AG10803 (cell line): Measurements from ENCODE around the gene C3orf70.

Experiments used
- DNase-seq: peaks from one replicate; pipeline ENCODE4 v3.0.0; 2010; ENCODE audit warnings: low read depth
- H3K4me3 ChIP-seq: 2 replicates; pipeline ENCODE4 v1.5.1; 2011; ENCODE audit warnings: mild to moderate bottlenecking, low read length, control low read depth
- CTCF ChIP-seq: conservative IDR thresholded peaks from 2 replicates; pipeline ENCODE4 v1.5.1; 2011; ENCODE audit warnings: mild to moderate bottlenecking, low read length, control low read depth, inconsistent platforms

C3orf70 gene

GRCh38 chr3:185187391-185187790 is 34.5 kb upstream of the C3orf70 start:
- DNase-seq: no peak

DNA sequence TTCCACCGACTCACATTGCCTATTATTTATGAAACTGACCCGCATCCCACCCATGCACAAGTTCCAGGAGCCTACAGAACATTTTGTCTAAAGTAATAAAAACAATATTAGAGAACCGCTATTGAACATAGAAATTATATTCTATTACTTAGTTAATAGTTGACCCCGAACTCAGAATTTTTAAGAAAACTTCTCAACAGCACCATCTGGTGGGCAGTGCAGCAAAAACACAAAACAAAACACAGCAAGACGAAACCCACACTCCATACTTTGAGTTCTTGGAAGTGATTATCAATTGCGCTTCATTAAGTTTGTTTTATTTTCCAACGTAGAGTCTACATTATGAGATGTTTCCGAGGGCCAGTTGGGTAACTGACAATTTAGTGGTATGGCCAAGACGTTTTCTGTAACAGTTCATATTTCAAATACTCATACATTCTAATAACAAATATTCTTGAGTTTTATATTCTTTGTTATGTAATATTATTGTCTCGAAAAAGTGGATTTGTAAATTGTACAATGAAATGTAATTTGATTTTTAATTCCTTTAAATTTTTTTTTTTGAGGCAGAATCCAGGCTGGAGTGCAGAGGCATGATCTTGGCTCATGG is 24.0 kb upstream of the C3orf70 start:
- peak; percentile 35 for DNase-seq
- peak; percentile 80 for TF ChIP-seq CTCF
- no peak overlapping the region for H3K4me3 ChIP-seq

More at GRCh38 chr3:185187391-185187790, 34.5 kb upstream of the C3orf70 start:
- H3K4me3 ChIP-seq: no peak overlapping the region
- TF ChIP-seq CTCF: no peak

- no peak for TF ChIP-seq CTCF
- H3K4me3 ChIP-seq: no peak overlapping the region
- peak; percentile 48 for DNase-seq
Observed at GRCh38 chr3:185175370-185175987, 22.6 kb upstream of the C3orf70 start.

DNA sequence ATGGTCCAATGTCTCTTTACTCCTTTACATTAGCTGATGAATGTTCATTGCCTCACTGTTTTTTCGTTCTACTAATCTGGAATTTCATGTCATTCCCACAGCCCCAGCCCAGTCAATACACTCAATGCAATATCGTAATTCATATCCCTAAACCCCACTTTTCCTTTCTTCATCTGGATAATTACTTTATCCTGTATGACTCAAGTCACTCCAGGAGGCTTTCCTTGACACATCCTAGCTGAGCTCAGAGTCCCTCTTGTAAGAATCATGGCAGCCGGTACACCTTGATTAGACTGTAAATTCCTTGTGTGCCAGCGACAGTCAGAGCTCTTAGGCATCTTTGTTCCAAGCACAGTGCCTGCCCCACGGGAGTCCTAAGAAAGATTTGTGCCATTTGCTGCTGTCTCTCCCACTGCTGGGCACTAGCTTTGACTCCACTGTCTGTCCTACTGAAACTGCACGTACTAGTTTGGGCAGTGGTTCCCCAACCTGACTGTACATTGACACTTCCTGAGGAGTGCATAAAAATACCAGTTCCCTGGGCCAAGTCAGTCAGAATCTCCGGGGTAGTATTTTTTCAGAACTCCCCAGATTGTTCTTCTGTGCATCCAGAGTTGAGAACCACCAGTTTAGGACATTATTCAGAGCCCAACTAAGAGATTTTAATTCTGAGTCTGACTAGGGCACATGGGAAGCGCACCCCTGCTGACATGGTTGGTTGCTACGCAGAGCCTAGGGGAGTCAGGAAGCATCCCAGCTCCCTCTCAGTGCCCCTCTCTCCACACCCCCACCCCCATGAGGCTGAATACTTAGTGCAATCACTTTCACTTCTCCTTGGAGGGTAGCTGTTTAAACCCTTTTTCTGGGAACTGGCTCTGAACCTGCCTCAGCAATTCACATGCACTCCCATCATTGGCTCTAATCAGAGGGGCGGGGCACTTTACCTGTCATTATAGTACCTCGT is 19.5 kb upstream of the C3orf70 start:
- no peak overlapping the region for H3K4me3 ChIP-seq
- DNase-seq: no peak
- no peak for TF ChIP-seq CTCF

DNA sequence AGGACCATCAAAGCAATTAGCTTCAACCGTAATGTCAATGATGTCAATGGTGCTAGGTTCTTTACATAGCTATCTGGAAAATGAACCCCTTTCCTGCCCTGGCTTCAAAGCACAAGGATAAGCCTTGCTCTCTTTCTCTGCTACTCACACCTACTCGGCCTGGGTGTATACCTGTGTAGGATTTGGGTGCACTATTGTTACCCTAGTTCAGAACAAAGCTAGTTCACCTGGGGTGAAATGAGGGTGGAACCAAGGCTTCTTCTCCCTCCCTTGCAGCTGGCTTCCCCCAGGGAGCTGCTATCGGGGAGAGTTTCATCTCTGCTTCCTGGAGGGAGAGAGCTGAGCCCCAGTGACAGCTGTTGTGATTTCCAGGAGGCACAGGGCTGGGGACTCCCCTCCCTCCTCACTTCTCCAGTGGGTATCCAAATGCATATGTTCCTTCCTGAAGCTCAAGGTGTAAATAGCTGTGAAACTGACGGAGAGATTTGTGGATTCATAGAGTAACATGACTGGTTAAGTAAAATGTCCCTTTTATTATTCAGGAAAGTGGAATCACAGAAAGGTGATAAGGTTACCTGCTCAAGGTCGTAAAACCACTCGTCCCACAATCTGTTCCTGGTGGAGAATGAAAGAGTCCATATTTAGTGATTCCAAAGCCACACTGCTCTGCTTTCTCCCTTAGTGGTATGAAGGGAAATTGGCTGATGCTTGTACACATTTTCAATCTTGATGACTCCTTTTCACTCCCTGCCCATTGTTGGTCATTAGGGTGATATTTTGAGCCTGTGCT is 11.8 kb upstream of the C3orf70 start:
- DNase-seq: no peak
- no peak for TF ChIP-seq CTCF
- no peak overlapping the region for H3K4me3 ChIP-seq

DNA sequence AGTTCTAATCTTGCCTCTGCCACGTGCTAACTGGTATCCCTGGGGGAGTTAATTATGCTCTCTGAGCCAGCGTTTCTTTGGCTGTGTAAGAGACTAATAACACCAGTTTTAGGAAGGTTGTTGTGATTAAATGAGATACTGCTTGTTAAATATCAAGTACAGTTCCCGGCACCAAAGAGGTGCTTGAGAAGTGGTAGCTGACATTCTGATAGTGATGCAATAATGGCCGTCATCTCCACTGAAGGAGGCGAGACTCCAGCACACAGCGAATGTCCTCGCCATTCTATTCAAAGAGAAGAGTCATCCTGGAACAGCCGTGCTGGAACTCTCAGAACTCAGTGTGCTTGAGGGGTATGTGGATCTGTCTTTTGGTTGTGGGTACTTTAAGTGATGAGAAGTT is 9.8 kb upstream of the C3orf70 start:
- H3K4me3 ChIP-seq: no peak overlapping the region
- no peak for DNase-seq
- no peak for TF ChIP-seq CTCF
